H1 (cell line): Measurements from ENCODE around the gene CTIF. TPM values are rescaled to one million over a fixed set of nuclear protein-coding genes. Genes with fewer than 3 reads are reported as not detected.

Source experiments
- CTCF ChIA-PET: fragments of 300-600 bp; sonication (Branson Sonifier 250); formaldehyde crosslinking; loops from one replicate; lab custom pipeline; 2021; ENCODE audit not compliant: partially characterized antibody; lab: Charles Lee
- POLR2A ChIA-PET: fragments of 300-600 bp; sonication (Branson Sonifier 250); formaldehyde crosslinking; loops from one replicate; lab custom pipeline; 2021; ENCODE audit warnings: inconsistent platforms; ENCODE audit not compliant: partially characterized antibody; lab: Charles Lee
- DNase-seq, 2 experiments: peaks; one replicate each; pipeline versions ENCODE4 v3.0.0 to v3.0.0-alpha.2; 2010 to 2022; ENCODE audit warnings: low spot score in 2 of 2, low read depth in 1 of 2, mixed read lengths in 1 of 2
- FAIRE-seq: peaks from 2 replicates; lab custom pipeline; 2011; peaks lifted over from hg19 to GRCh38; lab: Jason Lieb, UNC
- H2AFZ ChIP-seq: 2 replicates; pipeline ENCODE4 v1.8.1; 2012; ENCODE audit warnings: low read length, inconsistent platforms
- H2AK5ac ChIP-seq: 2 replicates; pipeline ENCODE4 v1.6.1; 2013; ENCODE audit warnings: low read depth, low read length
- H2BK120ac ChIP-seq: replicated peaks from 2 replicates; pipeline ENCODE3; 2013; ENCODE audit warnings: low read depth, low read length, inconsistent platforms
- H2BK12ac ChIP-seq: 2 replicates; pipeline ENCODE4 v1.6.1; 2013; ENCODE audit warnings: low read depth, low read length
- H2BK15ac ChIP-seq: 2 replicates; pipeline ENCODE4 v1.6.1; 2013; ENCODE audit warnings: low read length
- H2BK20ac ChIP-seq: 2 replicates; pipeline ENCODE4 v1.6.1; 2013; ENCODE audit warnings: low read length
- H2BK5ac ChIP-seq: 2 replicates; pipeline ENCODE4 v1.6.1; 2013; ENCODE audit warnings: low read depth, low read length
- H3K14ac ChIP-seq: 2 replicates; pipeline ENCODE4 v1.6.1; 2013; ENCODE audit warnings: inconsistent platforms; ENCODE audit not compliant: insufficient read length
- H3K18ac ChIP-seq: 2 replicates; pipeline ENCODE4 v1.6.1; 2013; ENCODE audit warnings: low read length; ENCODE audit errors: extremely low read depth
- H3K23ac ChIP-seq: 2 replicates; pipeline ENCODE4 v1.6.1; 2013; ENCODE audit warnings: inconsistent platforms; ENCODE audit not compliant: insufficient read length
- H3K23me2 ChIP-seq: 2 replicates; pipeline ENCODE4 v1.6.1; 2013; ENCODE audit warnings: low read depth, low read length
- H3K27ac ChIP-seq: 2 replicates; pipeline ENCODE4 v1.6.1; 2011; ENCODE audit warnings: low read depth, low read length, inconsistent platforms
- H3K27me3 ChIP-seq, 4 experiments: replicated peaks in 1 of 4; 1 replicate in 1 of 4; 2 replicates in 3 of 4; pipeline versions ENCODE4 v1.6.1 to v1.8.1; 2011 to 2013; ENCODE audit warnings: low read length in 3 of 4, mild to moderate bottlenecking in 3 of 4, inconsistent platforms in 2 of 4, mixed read lengths in 2 of 4, moderate library complexity in 1 of 4; ENCODE audit not compliant: control insufficient read depth in 3 of 4, insufficient read depth in 3 of 4; ENCODE audit errors: extremely low read depth in 1 of 4
- H3K36me3 ChIP-seq, 4 experiments: 2 replicates each; pipeline versions ENCODE4 v1.6.1 to v1.8.1; 2011 to 2013; ENCODE audit warnings: mild to moderate bottlenecking in 4 of 4, low read length in 3 of 4, moderate library complexity in 2 of 4, control low read depth in 1 of 4, inconsistent platforms in 1 of 4; ENCODE audit not compliant: insufficient read depth in 4 of 4, control insufficient read depth in 2 of 4
- H3K4ac ChIP-seq: replicated peaks from 2 replicates; pipeline ENCODE3; 2013; ENCODE audit warnings: low read length, low read depth, mixed read lengths, inconsistent platforms; ENCODE audit not compliant: insufficient read length
- H3K4me1 ChIP-seq, 4 experiments: replicated peaks in 1 of 4; 1 replicate in 1 of 4; 2 replicates in 3 of 4; pipeline versions ENCODE4 v1.6.1 to v1.8.1; 2011 to 2013; ENCODE audit warnings: low read length in 3 of 4, inconsistent platforms in 2 of 4, mixed read lengths in 1 of 4; ENCODE audit not compliant: insufficient read depth in 4 of 4, control insufficient read depth in 3 of 4
- H3K4me2 ChIP-seq, 2 experiments: 2 replicates each; pipeline versions ENCODE4 v1.6.1 to v1.8.1; 2011 to 2013; ENCODE audit warnings: low read depth in 2 of 2, low read length in 2 of 2, control low read depth in 1 of 2, inconsistent platforms in 1 of 2, mild to moderate bottlenecking in 1 of 2; ENCODE audit not compliant: insufficient read depth in 1 of 2
- H3K4me3 ChIP-seq, 4 experiments: fragments of 200-600, 300-600 bp in 1 of 4; sonication (generic), shearing (Covaris generic), sonication (Bioruptor Twin) in 1 of 4; 2 replicates each; pipeline versions ENCODE4 v1.5.1 to v1.8.1; 2011 to 2016; ENCODE audit warnings: low read length in 4 of 4, low read depth in 3 of 4, control low read depth in 2 of 4, inconsistent platforms in 2 of 4, mild to moderate bottlenecking in 2 of 4, mixed read lengths in 1 of 4, moderate library complexity in 1 of 4; ENCODE audit not compliant: insufficient read depth in 2 of 4; ENCODE audit errors: extremely low read depth in 1 of 4
- H3K56ac ChIP-seq: replicated peaks from 2 replicates; pipeline ENCODE3; 2013; ENCODE audit warnings: low read depth, mild to moderate bottlenecking, mixed read lengths, low read length, inconsistent platforms; ENCODE audit not compliant: insufficient read length
- H3K79me1 ChIP-seq: 2 replicates; pipeline ENCODE4 v1.6.1; 2013; ENCODE audit warnings: low read depth, low read length, control low read depth
- H3K79me2 ChIP-seq, 2 experiments: 2 replicates each; pipeline versions ENCODE4 v1.6.1 to v1.8.1; 2012 to 2013; ENCODE audit warnings: low read length in 2 of 2, mild to moderate bottlenecking in 2 of 2, inconsistent platforms in 1 of 2; ENCODE audit not compliant: insufficient read depth in 2 of 2, control insufficient read depth in 1 of 2
- H3K9ac ChIP-seq, 4 experiments: replicated peaks in 1 of 4; 1 replicate in 1 of 4; 2 replicates in 3 of 4; pipeline versions ENCODE4 v1.6.1 to v1.8.1; 2011 to 2013; ENCODE audit warnings: low read depth in 3 of 4, low read length in 3 of 4, control low read depth in 2 of 4, mild to moderate bottlenecking in 2 of 4, moderate library complexity in 2 of 4, inconsistent platforms in 1 of 4; ENCODE audit errors: extremely low read depth in 1 of 4
- H3K9me3 ChIP-seq, 2 experiments: 2 replicates each; pipeline versions ENCODE4 v1.6.1 to v1.8.1; 2012 to 2013; ENCODE audit warnings: mild to moderate bottlenecking in 2 of 2, moderate library complexity in 2 of 2, control low read depth in 1 of 2, inconsistent platforms in 1 of 2, low read depth in 1 of 2, low read length in 1 of 2, mixed read lengths in 1 of 2; ENCODE audit not compliant: insufficient read depth in 2 of 2
- H4K20me1 ChIP-seq, 2 experiments: replicated peaks in 1 of 2; 2 replicates each; pipeline versions ENCODE3 to v1.8.1; 2011 to 2013; ENCODE audit warnings: inconsistent platforms in 2 of 2, low read length in 2 of 2, mild to moderate bottlenecking in 1 of 2; ENCODE audit not compliant: insufficient read depth in 2 of 2, control insufficient read depth in 1 of 2
- H4K5ac ChIP-seq: 2 replicates; pipeline ENCODE4 v1.6.1; 2013; ENCODE audit warnings: low read length, low read depth, mixed read lengths, inconsistent platforms; ENCODE audit not compliant: insufficient read length
- H4K8ac ChIP-seq: 2 replicates; pipeline ENCODE4 v1.8.0; 2013; ENCODE audit warnings: mild to moderate bottlenecking, moderate library complexity, low read length, inconsistent platforms; ENCODE audit not compliant: insufficient read depth; ENCODE audit errors: extremely low read depth
- H4K91ac ChIP-seq: replicated peaks from 2 replicates; pipeline ENCODE3; 2013; ENCODE audit warnings: low read length, mixed read lengths, inconsistent platforms; ENCODE audit not compliant: insufficient read length
- CTBP2 ChIP-seq: IDR thresholded peaks from 2 replicates; pipeline ENCODE4 v1.7.0; 2011; ENCODE audit warnings: borderline replicate concordance, mild to moderate bottlenecking, moderate library complexity, mixed read lengths, low read length; ENCODE audit not compliant: insufficient read depth, insufficient read length
- RAD21 ChIP-seq, 2 experiments: IDR thresholded peaks in 1 of 2; conservative IDR thresholded peaks in 1 of 2; 2 replicates each; pipeline ENCODE4 v1.6.1; 2011; ENCODE audit warnings: low read depth in 2 of 2, low read length in 2 of 2, improper control_type of control experiment in 1 of 2, inconsistent platforms in 1 of 2, mild to moderate bottlenecking in 1 of 2, moderate library complexity in 1 of 2
- SP2 ChIP-seq: IDR thresholded peaks from 2 replicates; pipeline ENCODE4 v1.6.1; 2012; ENCODE audit warnings: mild to moderate bottlenecking, low read length, inconsistent platforms
- TBP ChIP-seq: IDR thresholded peaks from 2 replicates; pipeline ENCODE4 v1.6.1; 2011; ENCODE audit warnings: low read depth, low read length, improper control_type of control experiment
- TCF12 ChIP-seq: IDR thresholded peaks from 2 replicates; pipeline ENCODE4 v1.6.1; 2011; ENCODE audit warnings: low read depth, mild to moderate bottlenecking, low read length
- WGBS, 2 experiments: shearing (Covaris generic) in 1 of 2; methylation state at CpG; one replicate each; pipeline versions ENCODE4 v1.1.6 to v1.1.7; 2013 to 2015; ENCODE audit warnings: low lambda C conversion rate in 2 of 2, mixed read lengths in 2 of 2, inconsistent platforms in 1 of 2, low coverage in 1 of 2, missing lambda C conversion rate in 1 of 2; ENCODE audit not compliant: insufficient replicate concordance in 2 of 2, insufficient coverage in 1 of 2, insufficient read length in 1 of 2; ENCODE audit errors: extremely low coverage in 1 of 2, missing lambda C conversion rate in 1 of 2; 5-methylcytosine and 5-hydroxymethylcytosine counted together
- polyA plus RNA-seq, 7 experiments: library from polyadenylated mRNA; depleted of rRNA in 3 of 7; stranded (reverse) in 5 of 7; unstranded in 2 of 7; fragments of >200 nt in 5 of 7; fragments of 200-250 nt in 2 of 7; gene quantifications; 1 replicate in 5 of 7; 2 replicates in 1 of 7; 4 replicates in 1 of 7; pipeline versions ENCODE4 v1.2.1 to v1.2.3, GENCODE V29; 2011 to 2013; ENCODE audit warnings: missing spikeins in 2 of 7, mixed read lengths in 2 of 7
- total RNA-seq: library from RNA; stranded (reverse); fragmentation: NEBNext Ultra II Directional; extraction: Animal tissue kit (Norgen Biotek cat#: 25700); gene quantifications from 2 replicates; pipeline ENCODE4 v1.2.1, GENCODE V29; 2021
- TF ChIP-seq, protein P1 (sequence below), 3 experiments: IDR thresholded peaks; 1 replicate in 2 of 3; 2 replicates in 1 of 3; pipeline versions ENCODE4 v1.5.1 to v1.6.1; 2011; ENCODE audit warnings: low read length in 3 of 3, mild to moderate bottlenecking in 3 of 3, inconsistent platforms in 2 of 3, low read depth in 1 of 3, moderate library complexity in 1 of 3; ENCODE audit not compliant: insufficient read depth in 1 of 3; ENCODE audit errors: control extremely low read depth in 1 of 3

CTIF gene
- total and polyA plus RNA-seq, 2 of the 8 experiments (the other 6 are each of a cell fraction or from before 2014, with no cell fraction given) = 9.0 to 17.8 TPM

DNA sequence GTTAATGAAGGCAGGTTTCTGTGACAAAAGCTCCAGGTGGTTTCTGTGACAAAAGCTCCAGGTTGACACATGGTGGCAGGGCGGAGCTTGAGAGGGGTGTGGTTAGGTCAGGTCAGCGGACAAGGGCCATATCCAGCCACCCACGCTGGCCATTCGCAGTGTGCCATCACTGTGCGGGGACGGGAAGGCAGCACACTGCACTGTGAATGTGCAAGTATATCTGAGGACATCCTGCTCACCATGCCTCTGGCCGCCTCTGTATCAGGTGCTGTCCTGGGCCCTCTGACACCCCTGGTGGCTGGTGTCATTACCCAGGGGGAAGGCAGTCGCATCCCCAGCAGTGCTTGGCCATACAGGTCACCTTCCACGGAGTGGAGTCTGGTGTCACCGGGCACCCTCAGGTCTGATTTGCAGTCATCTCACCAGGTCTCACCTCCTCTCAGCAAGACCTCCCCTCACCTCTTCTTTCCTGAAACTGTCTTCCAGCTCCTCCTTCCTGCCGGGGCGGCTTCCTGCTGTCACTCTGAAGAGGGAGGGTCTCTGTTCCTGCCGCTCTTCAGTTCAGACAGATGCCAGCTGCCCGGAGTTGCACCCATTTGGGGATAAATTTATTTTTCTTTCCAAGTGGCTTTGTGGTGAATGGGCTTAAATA lies 34.9 kb downstream of the CTIF start:
- Histone ChIP-seq H2BK12ac (0 out of 2 replicates have a peak overlapping the region, but pooled peaks have one; percentile 84), H2AK5ac (no peak overlapping the region), H3K9me3 (peaks cover 0 to 8% of the 10 kb centered on the region in 2 experiments; a peak in 1 of 4 replicates), H3K14ac (no peak overlapping the region), H3K4ac (no peak overlapping the region), H3K79me2 (peaks cover 0 to 4% of the 10 kb centered on the region in 2 experiments; a peak in 1 of 4 replicates), H3K56ac (no peak overlapping the region), H3K4me1 (peaks cover 0 to 5% (median 2%) of the 10 kb centered on the region in 4 experiments; a peak in 4 of 7 replicates), H3K9ac (no peak overlapping the region), H3K27me3 (no peaks in the 10 kb centered on the region), H4K5ac (no peak overlapping the region), H2BK120ac (no peak overlapping the region), H3K4me3 (no peak overlapping the region), H3K36me3 (no peaks in the 10 kb centered on the region; a peak in 1 of 8 replicates), H2BK20ac (no peak overlapping the region), H3K23ac (no peak overlapping the region), H3K18ac (no peak overlapping the region), H4K20me1 (peaks cover 7% of the 10 kb centered on the region in 2 experiments)
- DNase-seq = peak in 1 of 2 experiments; percentile 62
- WGBS, 2 experiments = 78% methylated on average over 14 of the region's 14 CpGs; no CpG with 5 or more reads in 1 of the 2 experiments
- CTCF ChIA-PET = interaction anchor here (0.7 to 2.6 kb wide), 10 partner anchors 10 to 98 kb away, joined by 3 to 11 read pairs (median 4); no protein-coding TSS in a partner anchor
- POLR2A ChIA-PET = interaction anchor here (1.8 kb wide), 1 partner anchor 28 kb away, joined by 5 read pairs; no protein-coding TSS in a partner anchor
- peak; percentile 71 for FAIRE-seq
- TF ChIP-seq CTBP2 (no peak), RAD21 (IDR thresholded peaks at IDR 0.05 in 1 of 2, conservative IDR thresholded peaks at IDR 0.05 in 1 of 2; ENCODE audit: low read depth in 2 of 2, low read length in 2 of 2) (peak; percentile 5 to 30; a peak in 3 of 4 replicates), SP2 (no peak), TBP (no peak), TCF12 (no peak)
- TF ChIP-seq, protein P1, sequence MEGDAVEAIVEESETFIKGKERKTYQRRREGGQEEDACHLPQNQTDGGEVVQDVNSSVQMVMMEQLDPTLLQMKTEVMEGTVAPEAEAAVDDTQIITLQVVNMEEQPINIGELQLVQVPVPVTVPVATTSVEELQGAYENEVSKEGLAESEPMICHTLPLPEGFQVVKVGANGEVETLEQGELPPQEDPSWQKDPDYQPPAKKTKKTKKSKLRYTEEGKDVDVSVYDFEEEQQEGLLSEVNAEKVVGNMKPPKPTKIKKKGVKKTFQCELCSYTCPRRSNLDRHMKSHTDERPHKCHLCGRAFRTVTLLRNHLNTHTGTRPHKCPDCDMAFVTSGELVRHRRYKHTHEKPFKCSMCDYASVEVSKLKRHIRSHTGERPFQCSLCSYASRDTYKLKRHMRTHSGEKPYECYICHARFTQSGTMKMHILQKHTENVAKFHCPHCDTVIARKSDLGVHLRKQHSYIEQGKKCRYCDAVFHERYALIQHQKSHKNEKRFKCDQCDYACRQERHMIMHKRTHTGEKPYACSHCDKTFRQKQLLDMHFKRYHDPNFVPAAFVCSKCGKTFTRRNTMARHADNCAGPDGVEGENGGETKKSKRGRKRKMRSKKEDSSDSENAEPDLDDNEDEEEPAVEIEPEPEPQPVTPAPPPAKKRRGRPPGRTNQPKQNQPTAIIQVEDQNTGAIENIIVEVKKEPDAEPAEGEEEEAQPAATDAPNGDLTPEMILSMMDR (IDR thresholded peaks at IDR 0.05; ENCODE audit: control extremely low read depth in 1 of 3, insufficient read depth in 1 of 3, low read depth in 1 of 3, low read length in 3 of 3) = peak; percentile 23 to 54 (median 47); a peak in 3 of 4 replicates
- TF ChIP-seq, all 59 proteins: peak for 2
- Histone ChIP-seq H3K79me1 (peaks cover 3% of the 10 kb centered on the region; the same call in 1 of the 2 replicates), H3K4me2 (no peak overlapping the region), H2BK15ac (no peak overlapping the region), H3K27ac (no peak overlapping the region), H3K23me2 (no peaks in the 10 kb centered on the region), H2BK5ac (no peak overlapping the region), H4K8ac (no peak overlapping the region), H4K91ac (no peak overlapping the region), H2AFZ (no peak overlapping the region)
